Measurements from ENCODE around the gene STAT5A. TPM values are rescaled to one million over a fixed set of nuclear protein-coding genes. Genes with fewer than 3 reads are reported as not detected.

The STAT5A gene
- total RNA-seq, 1 experiment from 2014 or later, result 0.91 TPM

DNA sequence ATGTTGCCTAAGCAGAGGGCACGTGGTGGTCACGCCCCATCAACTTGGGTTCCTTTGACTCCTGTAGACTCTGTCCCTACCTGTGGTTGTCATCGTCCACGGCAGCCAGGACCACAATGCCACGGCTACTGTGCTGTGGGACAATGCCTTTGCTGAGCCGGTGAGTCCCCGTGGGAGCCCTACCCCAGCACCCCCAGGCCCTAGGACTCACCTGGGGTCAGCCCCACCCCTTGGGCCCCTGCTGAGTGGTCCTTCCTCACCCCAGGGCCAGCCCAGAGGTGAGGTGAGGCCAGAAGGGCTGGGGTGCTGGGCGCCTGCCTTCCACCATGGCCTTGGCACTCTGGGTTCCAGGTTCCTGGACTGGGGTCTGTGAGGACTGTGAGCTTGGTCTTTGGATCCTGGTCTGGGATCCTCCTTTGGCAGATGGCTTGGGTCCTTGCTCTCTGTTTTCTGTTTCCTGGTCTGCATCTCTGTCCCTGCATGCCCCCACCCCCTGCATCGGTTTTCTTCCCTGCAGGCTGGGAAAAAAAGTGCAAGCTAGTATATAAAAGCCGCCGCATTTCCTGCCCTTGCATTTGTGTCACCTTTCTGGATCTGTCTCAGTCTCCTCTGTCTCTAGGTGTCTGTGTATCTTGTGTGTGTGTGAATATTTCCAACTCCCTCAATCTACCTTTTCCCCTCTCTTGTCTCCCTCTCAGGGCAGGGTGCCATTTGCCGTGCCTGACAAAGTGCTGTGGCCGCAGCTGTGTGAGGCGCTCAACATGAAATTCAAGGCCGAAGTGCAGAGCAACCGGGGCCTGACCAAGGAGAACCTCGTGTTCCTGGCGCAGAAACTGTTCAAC is 17.5 kb downstream of the STAT5A start:
- H2AFZ ChIP-seq (ENCODE audit: low read depth, low read length, poor library complexity, severe bottlenecking), result no peak overlapping the region
- H3K9me2 ChIP-seq (ENCODE audit: insufficient read depth), result no peaks in the 10 kb centered on the region
- H3K9me3 ChIP-seq (ENCODE audit: control insufficient read depth in 1 of 2, insufficient read depth in 1 of 2, low read depth in 1 of 2, low read length in 2 of 2), result no peaks in the 10 kb centered on the region
- H3K4me1 ChIP-seq (ENCODE audit: control insufficient read depth in 1 of 2, insufficient read depth in 2 of 2, low read length in 2 of 2), result no peaks in the 10 kb centered on the region
- ChIA-PET RAD21 (ENCODE audit: low non-redundant PET in 1 of 2, low total read pairs in 2 of 2, uncharacterized antibody in 2 of 2, unreplicated experiment in 2 of 2) (no interaction called here), POLR2A (no interaction called here), CTCF (no interaction called here)
- H3K27me3 ChIP-seq (ENCODE audit: insufficient read depth, low read length), result no peaks in the 10 kb centered on the region
- TF ChIP-seq TCF7L2 (IDR thresholded peaks at IDR 0.05; ENCODE audit: borderline replicate concordance, extremely low read depth, insufficient read depth, insufficient read length) (no peak), ZNF274 (IDR thresholded peaks at IDR 0.05; ENCODE audit: low read depth, low read length) (no peak)
- TF ChIP-seq, protein P1, sequence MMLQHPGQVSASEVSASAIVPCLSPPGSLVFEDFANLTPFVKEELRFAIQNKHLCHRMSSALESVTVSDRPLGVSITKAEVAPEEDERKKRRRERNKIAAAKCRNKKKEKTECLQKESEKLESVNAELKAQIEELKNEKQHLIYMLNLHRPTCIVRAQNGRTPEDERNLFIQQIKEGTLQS (IDR thresholded peaks at IDR 0.05), result no peak
- no peak for DNase-seq (ENCODE audit: low read depth, low spot score)
- no peak overlapping the region for H3K4me2 ChIP-seq (ENCODE audit: low read length)
- no peak overlapping the region for H3K4me3 ChIP-seq (replicated peaks in 1 of 2; ENCODE audit: low read depth in 1 of 2, low read length in 2 of 2)
- no peak overlapping the region for H3K27ac ChIP-seq (ENCODE audit: low read depth, low read length)
- no TSS peak for BruUV-seq (replicated peaks)
- ATAC-seq, result no peak
- no peak overlapping the region for H3K9ac ChIP-seq (ENCODE audit: low read length)
- H4K20me1 ChIP-seq (ENCODE audit: insufficient read depth), result no peaks in the 10 kb centered on the region
- intact Hi-C loops (cut with micrococcal nuclease), result no loop called here
- H3K36me3 ChIP-seq (ENCODE audit: control insufficient read depth in 1 of 2, insufficient read depth in 2 of 2, low read length in 2 of 2), result no peaks in the 10 kb centered on the region; a peak in 1 of 4 replicates
- no peaks in the 10 kb centered on the region for H3K79me2 ChIP-seq (ENCODE audit: insufficient read depth, low read length)

DNA sequence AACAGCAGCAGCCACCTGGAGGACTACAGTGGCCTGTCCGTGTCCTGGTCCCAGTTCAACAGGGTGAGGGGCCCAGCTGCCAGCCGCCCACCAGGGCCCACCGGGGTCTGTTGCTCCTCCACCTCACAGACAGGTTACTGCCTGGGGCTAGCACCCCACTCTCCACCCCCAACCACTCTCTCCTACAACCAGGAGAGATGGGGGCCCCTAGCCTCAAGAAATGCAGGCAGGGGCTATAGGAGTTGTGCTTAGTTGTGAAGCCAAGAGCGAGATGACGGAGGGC is 18.0 kb downstream of the STAT5A start:
- no TSS peak for BruUV-seq (replicated peaks)
- DNase-seq (ENCODE audit: low read depth, low spot score) (no peak), ATAC-seq (no peak)
- no peaks in the 10 kb centered on the region for H3K9me3 ChIP-seq (ENCODE audit: control insufficient read depth in 1 of 2, insufficient read depth in 1 of 2, low read depth in 1 of 2, low read length in 2 of 2)
- ChIA-PET CTCF (no interaction called here), RAD21 (ENCODE audit: low non-redundant PET in 1 of 2, low total read pairs in 2 of 2, uncharacterized antibody in 2 of 2, unreplicated experiment in 2 of 2) (no interaction called here), POLR2A (no interaction called here)
- no peak overlapping the region for H3K4me2 ChIP-seq (ENCODE audit: low read length)
- H3K4me1 ChIP-seq (ENCODE audit: control insufficient read depth in 1 of 2, insufficient read depth in 2 of 2, low read length in 2 of 2), result no peaks in the 10 kb centered on the region
- intact Hi-C loops (cut with micrococcal nuclease), result no loop called here
- H2AFZ ChIP-seq (ENCODE audit: low read depth, low read length, poor library complexity, severe bottlenecking), result no peak overlapping the region
- H4K20me1 ChIP-seq (ENCODE audit: insufficient read depth), result no peaks in the 10 kb centered on the region
- no peak overlapping the region for H3K9ac ChIP-seq (ENCODE audit: low read length)
- H3K9me2 ChIP-seq (ENCODE audit: insufficient read depth), result no peaks in the 10 kb centered on the region
- H3K27ac ChIP-seq (ENCODE audit: low read depth, low read length), result no peak overlapping the region
- TF ChIP-seq SIN3A (IDR thresholded peaks at IDR 0.05; ENCODE audit: low read depth) (no peak), CBX3 (IDR thresholded peaks at IDR 0.05; ENCODE audit: low read depth) (no peak), FOSL1 (IDR thresholded peaks at IDR 0.05; ENCODE audit: low read depth) (no peak), EZH2 (IDR thresholded peaks at IDR 0.05) (no peak), POLR2A (IDR thresholded peaks at IDR 0.05; ENCODE audit: borderline replicate concordance, extremely low read depth, insufficient read depth, insufficient read length) (no peak), ZNF274 (IDR thresholded peaks at IDR 0.05; ENCODE audit: low read depth, low read length) (no peak), CEBPB (IDR thresholded peaks at IDR 0.05; ENCODE audit: low read depth) (no peak), SP1 (IDR thresholded peaks at IDR 0.05; ENCODE audit: low read depth) (no peak)
- TF ChIP-seq, protein P1 (IDR thresholded peaks at IDR 0.05), result no peak
- no peaks in the 10 kb centered on the region for H3K27me3 ChIP-seq (ENCODE audit: insufficient read depth, low read length)
- H3K79me2 ChIP-seq (ENCODE audit: insufficient read depth, low read length), result no peaks in the 10 kb centered on the region
- H3K36me3 ChIP-seq (ENCODE audit: control insufficient read depth in 1 of 2, insufficient read depth in 2 of 2, low read length in 2 of 2), result no peaks in the 10 kb centered on the region; a peak in 1 of 4 replicates
- H3K4me3 ChIP-seq (replicated peaks in 1 of 2; ENCODE audit: low read depth in 1 of 2, low read length in 2 of 2), result no peak overlapping the region
